ELF-1 (cell line): ENCODE data around the gene GRK4.
"Not testable (repeated sequence)": the region's sequence is repeated elsewhere in the genome, so short reads cannot be mapped to it uniquely, and the experiment has no call there.

Experiments used
- DNase-seq: peaks from one replicate; pipeline ENCODE4 v3.0.0-alpha.2; 2016; ENCODE audit warnings: low read depth, low spot score

Gene GRK4

GRCh38 chr4:2958446-2958845, 4.9 kb upstream of the GRK4 start:
- DNase-seq: no peak

GRCh38 chr4:2960450-2960849, 2.9 kb upstream of the GRK4 start:
- DNase-seq: not testable (repeated sequence)

- DNase-seq: peak; percentile 75
Observed at GRCh38 chr4:2961421-2961810, 2.0 kb upstream of the GRK4 start.

- DNase-seq: peak; percentile 22
Observed at GRCh38 chr4:2961811-2962441, 1.4 kb upstream of the GRK4 start.

GRCh38 chr4:2962614-2963174, 677 bp upstream of the GRK4 start:
- DNase-seq: peak; percentile 79

GRCh38 chr4:2963966-2964471, 648 bp downstream of the GRK4 start:
- DNase-seq: no peak

GRCh38 chr4:2964706-2965258, 1.4 kb downstream of the GRK4 start:
- DNase-seq: no peak

- no peak for DNase-seq
Observed at GRCh38 chr4:2965262-2965661, 1.9 kb downstream of the GRK4 start.

GRCh38 chr4:2968381-2968780, 5.0 kb downstream of the GRK4 start:
- DNase-seq: no peak

GRCh38 chr4:2971275-2971674, 7.9 kb downstream of the GRK4 start:
- no peak for DNase-seq

GRCh38 chr4:2977211-2978088, 14.1 kb downstream of the GRK4 start:
- DNase-seq: peak; percentile 26

- no peak for DNase-seq
Observed at GRCh38 chr4:2981256-2981819, 18.0 kb downstream of the GRK4 start.

GRCh38 chr4:2982012-2982411, 18.6 kb downstream of the GRK4 start:
- no peak for DNase-seq

GRCh38 chr4:2983715-2984114, 20.3 kb downstream of the GRK4 start:
- DNase-seq: not testable (repeated sequence)

- DNase-seq: no peak
Observed at GRCh38 chr4:2991243-2991642, 27.9 kb downstream of the GRK4 start.

- DNase-seq: no peak
Observed at GRCh38 chr4:2994917-2995316, 31.5 kb downstream of the GRK4 start.

GRCh38 chr4:2995546-2996265, 32.3 kb downstream of the GRK4 start:
- DNase-seq: no peak

GRCh38 chr4:2996415-2996814, 33.0 kb downstream of the GRK4 start:
- no peak for DNase-seq

- DNase-seq: no peak
Observed at GRCh38 chr4:3007724-3008123, 44.4 kb downstream of the GRK4 start.

- no peak for DNase-seq
Observed at GRCh38 chr4:3009422-3009821, 46.1 kb downstream of the GRK4 start.

GRCh38 chr4:3010577-3010976, 47.2 kb downstream of the GRK4 start:
- DNase-seq: no peak
